Measurements from ENCODE around the gene DAGLB.
"Not testable (repeated sequence)": the region's sequence is repeated elsewhere in the genome, so short reads cannot be mapped to it uniquely, and the experiment has no call there.

DAGLB gene

GRCh38 chr7:6447581-6448199 is at the start of gene DAGLB:
DAGLB (minus strand) TSS chr7:6447954; CDS start chr7:6447842, 112 bp downstream.
- in situ Hi-C loops (cut with HindIII; ENCODE audit: low sequenced_read_pairs): no loop called here

- in situ Hi-C loops (cut with HindIII; ENCODE audit: low sequenced_read_pairs): no loop called here
Observed at GRCh38 chr7:6497637-6497905, 49.8 kb upstream of the DAGLB start.

- in situ Hi-C loops (cut with HindIII; ENCODE audit: low sequenced_read_pairs): no loop called here
Observed at GRCh38 chr7:6496842-6497636, 49.3 kb upstream of the DAGLB start.

- in situ Hi-C loops (cut with HindIII; ENCODE audit: low sequenced_read_pairs): no loop called here
Observed at GRCh38 chr7:6495597-6496262, 48.0 kb upstream of the DAGLB start.

- in situ Hi-C loops (cut with HindIII; ENCODE audit: low sequenced_read_pairs): loop anchor here (5.0 kb wide), 2 partner anchors 83 to 138 kb away; partner anchors contain the start of gene ZDHHC4
Observed at GRCh38 chr7:6494365-6494764, 46.6 kb upstream of the DAGLB start.

GRCh38 chr7:6491194-6491593 is 43.4 kb upstream of the DAGLB start:
- in situ Hi-C loops (cut with HindIII; ENCODE audit: low sequenced_read_pairs): loop anchor here (5.0 kb wide), 2 partner anchors 86 to 141 kb away; partner anchors contain the start of gene ZDHHC4

- in situ Hi-C loops (cut with HindIII; ENCODE audit: low sequenced_read_pairs): loop anchor here (5.0 kb wide), 2 partner anchors 88 to 143 kb away; partner anchors contain the start of gene ZDHHC4
Observed at GRCh38 chr7:6489612-6490011, 41.9 kb upstream of the DAGLB start.

GRCh38 chr7:6487184-6487545 is 39.4 kb upstream of the DAGLB start:
- in situ Hi-C loops (cut with HindIII; ENCODE audit: low sequenced_read_pairs): no loop called here

- in situ Hi-C loops (cut with HindIII; ENCODE audit: low sequenced_read_pairs): no loop called here
Observed at GRCh38 chr7:6486438-6487183, 38.9 kb upstream of the DAGLB start.

- in situ Hi-C loops (cut with HindIII; ENCODE audit: low sequenced_read_pairs): no loop called here
Observed at GRCh38 chr7:6482743-6483119, 35.0 kb upstream of the DAGLB start.

GRCh38 chr7:6482307-6482706 is 34.6 kb upstream of the DAGLB start:
- in situ Hi-C loops (cut with HindIII; ENCODE audit: low sequenced_read_pairs): no loop called here

GRCh38 chr7:6481445-6481844 is 33.7 kb upstream of the DAGLB start:
- in situ Hi-C loops (cut with HindIII; ENCODE audit: low sequenced_read_pairs): no loop called here

- in situ Hi-C loops (cut with HindIII; ENCODE audit: low sequenced_read_pairs): no loop called here
Observed at GRCh38 chr7:6480323-6480660, 32.5 kb upstream of the DAGLB start.

GRCh38 chr7:6479067-6479466 is 31.3 kb upstream of the DAGLB start:
- in situ Hi-C loops (cut with HindIII; ENCODE audit: low sequenced_read_pairs): no loop called here

GRCh38 chr7:6478186-6478585 is 30.4 kb upstream of the DAGLB start:
- in situ Hi-C loops (cut with HindIII; ENCODE audit: low sequenced_read_pairs): no loop called here

GRCh38 chr7:6477318-6477660 is 29.5 kb upstream of the DAGLB start:
- in situ Hi-C loops (cut with HindIII; ENCODE audit: low sequenced_read_pairs): no loop called here

GRCh38 chr7:6476596-6477317 is 29.0 kb upstream of the DAGLB start:
- in situ Hi-C loops (cut with HindIII; ENCODE audit: low sequenced_read_pairs): no loop called here

GRCh38 chr7:6475433-6476186 is 27.9 kb upstream of the DAGLB start:
- in situ Hi-C loops (cut with HindIII; ENCODE audit: low sequenced_read_pairs): no loop called here

- in situ Hi-C loops (cut with HindIII; ENCODE audit: low sequenced_read_pairs): no loop called here
Observed at GRCh38 chr7:6465862-6466261, 18.1 kb upstream of the DAGLB start.

GRCh38 chr7:6463609-6464008 is 15.9 kb upstream of the DAGLB start:
- in situ Hi-C loops (cut with HindIII; ENCODE audit: low sequenced_read_pairs): not testable (repeated sequence)
